Stimulated activated CD8-positive, alpha-beta memory T cell treated with anti-CD3 and anti-CD28 coated beads, Interleukin-15, amount 100 ng/mL, for 1 hour (primary cell): ENCODE data around the gene WTIP.
"Not testable (repeated sequence)": the region's sequence is repeated elsewhere in the genome, so short reads cannot be mapped to it uniquely, and the experiment has no call there.

ENCODE experiments used
- DNase-seq: peaks from one replicate; pipeline ENCODE4 v3.0.0-alpha.2; 2020; ENCODE audit warnings: low read depth

Gene WTIP

DNA sequence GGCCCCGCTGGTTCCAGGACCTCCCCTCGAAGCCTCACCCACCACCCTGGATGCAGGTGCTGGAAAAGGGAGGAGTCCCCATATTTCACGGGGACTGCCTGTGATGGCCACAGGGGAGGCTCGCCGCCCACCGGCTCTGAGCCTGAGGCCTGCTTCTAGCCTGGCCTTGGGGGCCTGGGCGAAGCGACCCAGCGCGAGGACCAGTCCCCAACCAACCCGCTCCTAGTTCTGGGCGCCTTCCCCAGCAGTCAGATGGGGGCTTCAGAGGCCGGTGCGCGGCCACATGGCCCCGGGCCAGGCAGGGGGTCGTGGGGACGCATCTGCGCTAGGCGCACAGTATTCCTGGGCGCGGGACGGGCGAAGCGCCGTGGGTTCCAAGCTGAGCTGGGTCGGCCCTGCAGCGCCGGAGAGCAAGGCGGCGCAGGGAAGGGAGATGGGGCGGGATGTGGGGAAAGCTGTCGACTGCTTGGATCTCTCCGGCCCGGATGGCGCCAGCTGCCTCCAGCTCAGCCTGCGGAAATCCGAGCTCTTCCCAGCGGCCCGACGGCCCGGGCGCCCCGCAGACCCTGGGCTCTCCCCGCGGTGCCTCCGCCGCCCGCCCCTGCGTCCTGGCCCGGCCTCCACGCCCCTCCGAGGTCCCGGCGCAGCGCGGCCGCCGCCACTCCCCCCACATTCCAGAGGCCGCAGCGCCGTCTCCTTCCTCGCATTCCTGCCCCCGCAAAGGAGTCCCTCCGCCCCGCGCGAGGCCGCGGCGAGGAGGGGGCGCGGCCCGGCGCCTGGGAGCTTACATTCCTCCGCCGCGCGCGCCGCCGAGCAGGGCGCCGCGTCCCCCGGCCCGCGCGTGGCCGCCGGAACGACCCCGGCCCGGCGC lies at the start of gene WTIP:
WTIP (plus strand) TSS at position 788 of the 871 bp plus-strand sequence. CDS start 217 bp downstream, outside the sequence.
- no peak for DNase-seq

DNA sequence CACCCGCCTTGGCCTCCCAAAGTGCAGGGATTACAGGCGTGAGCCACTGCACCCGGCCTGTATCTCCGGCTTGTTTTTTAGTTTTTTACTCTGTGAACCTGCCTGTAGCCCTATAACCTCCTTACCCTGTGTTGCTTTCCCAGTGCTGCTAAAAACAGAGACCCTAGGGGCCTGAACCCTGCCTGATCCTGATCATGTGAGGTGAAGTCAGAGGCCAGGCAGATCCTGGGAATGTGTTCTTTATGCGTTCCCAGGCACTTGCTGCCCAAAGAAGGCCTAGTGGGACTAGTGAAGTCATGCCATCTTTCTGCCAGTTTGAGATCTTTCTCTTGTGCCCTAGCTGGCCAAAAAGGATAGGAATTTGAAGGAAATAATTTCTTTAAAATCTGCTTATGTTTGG lies 48.8 kb upstream of the WTIP start:
- DNase-seq = no peak

DNA sequence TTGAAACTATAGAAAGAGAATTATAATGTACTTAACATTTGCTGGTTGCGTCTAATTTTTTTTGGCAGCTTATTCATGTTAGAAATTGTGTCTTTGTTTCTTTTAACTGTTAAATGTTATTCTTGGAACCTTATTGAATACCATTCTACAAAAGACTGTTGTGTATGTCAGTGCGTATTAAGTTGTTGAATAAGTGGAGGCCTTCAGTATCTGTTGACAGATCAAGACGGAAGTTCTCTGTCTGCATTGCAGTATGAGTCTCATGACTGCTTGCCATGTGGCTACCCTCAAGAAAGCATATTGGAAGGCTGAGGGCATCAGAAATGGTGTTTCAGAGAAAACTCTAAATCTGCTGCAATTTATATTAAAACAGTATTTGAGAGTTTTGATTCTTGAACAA lies 44.8 kb upstream of the WTIP start:
- no peak for DNase-seq

DNA sequence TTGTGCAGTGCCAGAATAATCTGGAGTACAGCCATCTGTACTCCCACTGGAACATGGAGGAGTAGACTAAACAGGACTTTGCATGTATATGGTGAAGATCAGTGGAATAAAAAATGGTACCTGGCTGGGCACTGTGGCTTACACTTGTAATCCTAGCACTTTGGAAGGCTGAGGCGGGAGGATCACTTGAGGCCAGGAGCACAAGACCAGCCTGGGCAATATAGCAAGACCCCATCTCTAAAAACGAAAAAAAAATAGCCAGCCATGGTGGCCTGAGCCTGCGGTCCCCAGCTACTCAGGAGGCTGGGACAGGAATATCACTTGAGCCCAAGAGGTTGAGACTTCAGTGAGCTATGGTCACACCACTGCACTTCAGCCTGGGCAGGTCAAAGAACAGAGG lies 33.4 kb upstream of the WTIP start:
- DNase-seq = no peak

DNA sequence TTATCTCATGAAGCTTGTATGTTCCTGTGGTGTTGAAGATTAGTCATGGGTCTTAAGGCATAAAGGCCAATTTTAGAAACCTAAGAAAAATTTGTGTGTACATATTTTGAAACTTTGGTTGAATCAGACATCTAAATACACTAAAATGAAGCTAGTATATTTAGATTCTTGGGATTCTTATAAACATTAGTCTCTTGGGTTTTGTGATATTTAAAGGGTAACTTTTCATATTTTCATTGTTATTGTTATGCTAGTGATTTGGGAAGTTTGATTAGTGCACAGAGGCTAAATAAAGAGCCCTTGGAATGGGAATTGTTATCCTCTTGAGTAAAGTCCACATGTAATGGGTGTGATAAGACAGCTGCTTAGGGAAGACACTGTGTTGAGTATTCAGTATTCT lies 28.8 kb upstream of the WTIP start:
- DNase-seq = no peak

DNA sequence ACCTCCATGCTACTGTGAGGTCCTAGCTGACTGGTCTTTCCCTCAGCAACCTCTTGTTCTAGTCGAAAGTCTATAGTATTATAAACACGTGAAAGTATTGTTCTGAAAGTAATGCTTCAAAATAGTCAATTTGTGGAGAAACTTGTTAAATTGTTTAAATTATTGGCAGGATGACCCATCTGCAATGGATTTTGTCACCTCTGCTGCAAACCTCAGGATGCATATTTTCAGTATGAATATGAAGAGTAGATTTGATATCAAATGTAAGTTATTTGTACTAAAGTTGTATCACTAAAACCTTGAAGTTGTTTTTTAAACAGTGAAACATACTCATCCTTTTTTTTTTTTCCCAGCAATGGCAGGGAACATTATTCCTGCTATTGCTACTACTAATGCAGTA lies 27.5 kb upstream of the WTIP start:
- DNase-seq = no peak

DNA sequence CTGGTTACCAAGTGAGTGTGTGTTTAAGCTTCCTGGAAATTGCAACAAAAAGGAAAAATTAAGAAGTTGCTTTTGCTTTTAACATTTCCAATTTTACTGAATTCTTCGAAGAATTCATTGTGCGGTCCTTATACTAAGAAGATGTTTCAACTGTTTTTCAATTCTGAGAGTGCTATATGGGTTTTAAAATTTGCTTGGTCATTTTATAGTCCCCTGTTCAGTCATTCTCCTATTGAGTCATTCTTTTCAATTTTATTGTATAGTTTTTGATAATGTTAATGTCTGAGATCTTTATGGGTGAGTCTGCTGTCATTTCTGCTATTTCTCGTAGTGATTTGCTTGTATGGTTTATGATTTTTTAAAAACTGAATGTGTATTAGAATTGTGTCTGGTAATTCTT lies 26.9 kb upstream of the WTIP start:
- no peak for DNase-seq

DNA sequence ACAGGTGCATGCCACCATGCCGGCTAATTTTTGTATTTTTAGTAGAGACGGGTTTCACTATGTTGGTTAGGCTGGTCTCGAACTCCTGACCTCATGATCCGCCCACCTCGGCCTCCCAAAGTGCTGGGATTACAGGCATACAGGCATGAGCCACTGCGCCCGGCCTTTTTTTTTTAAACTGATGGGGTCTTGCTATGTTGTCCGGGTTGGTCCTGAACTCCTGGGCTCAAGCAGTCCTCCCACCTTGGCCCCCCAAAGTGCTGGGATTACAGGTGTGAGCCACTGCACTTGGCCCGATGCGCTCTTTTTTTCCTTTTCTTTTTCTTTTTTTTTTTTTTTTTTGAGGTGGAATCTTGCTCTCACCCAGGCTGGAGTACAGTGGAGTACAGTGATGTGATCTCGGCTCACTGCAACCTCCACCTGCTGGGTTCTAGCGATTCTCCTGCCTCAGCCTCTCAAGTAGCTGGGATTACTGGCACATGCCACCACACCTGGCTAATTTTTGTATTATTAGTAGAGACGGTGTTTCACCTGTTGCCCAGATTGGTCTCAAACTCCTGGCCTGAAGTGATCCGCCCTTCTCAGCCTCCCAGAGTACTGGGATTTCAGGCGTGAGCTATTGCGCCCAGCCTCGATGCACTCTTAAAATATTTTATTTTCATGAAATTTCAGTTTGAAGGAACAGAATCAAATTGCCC lies 25.6 kb upstream of the WTIP start:
- not testable (repeated sequence) for DNase-seq

DNA sequence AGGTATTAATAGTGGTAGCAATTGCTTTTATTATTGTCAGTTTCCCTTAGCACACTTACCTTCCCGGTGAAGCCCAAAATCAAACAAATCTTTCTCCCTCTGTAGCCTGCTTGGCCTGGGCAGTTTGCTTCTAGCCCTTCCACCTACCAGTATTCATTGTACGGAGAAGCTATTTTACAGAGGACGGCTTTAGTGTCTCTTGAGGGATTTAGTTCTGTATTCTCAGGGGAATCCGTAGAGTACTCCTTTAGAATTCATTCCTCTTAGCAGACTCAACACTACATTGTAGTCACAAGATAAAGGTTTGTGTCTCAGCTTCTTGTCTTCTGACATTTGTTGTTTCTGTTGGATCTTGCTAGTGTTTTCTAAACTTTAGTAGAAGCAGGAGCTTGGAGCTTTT lies 24.1 kb upstream of the WTIP start:
- DNase-seq = no peak

DNA sequence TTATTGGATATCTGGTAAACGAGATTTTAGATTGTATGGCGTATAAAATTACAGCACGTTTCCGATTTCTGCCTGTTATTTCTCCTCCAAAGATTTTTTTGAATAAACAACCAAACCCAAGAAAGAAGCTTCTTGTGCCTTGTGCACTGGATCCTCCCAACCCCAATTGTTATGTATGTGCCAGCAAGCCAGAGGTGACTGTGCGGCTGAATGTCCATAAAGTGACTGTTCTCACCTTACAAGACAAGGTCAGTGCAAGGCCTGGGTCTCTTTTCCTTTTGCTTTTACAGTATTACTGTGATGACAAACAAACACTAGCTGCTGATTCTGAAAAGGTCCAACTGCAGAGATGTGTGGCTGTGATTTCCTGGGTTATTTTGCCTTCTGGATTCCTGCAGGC lies 22.9 kb upstream of the WTIP start:
- no peak for DNase-seq

DNA sequence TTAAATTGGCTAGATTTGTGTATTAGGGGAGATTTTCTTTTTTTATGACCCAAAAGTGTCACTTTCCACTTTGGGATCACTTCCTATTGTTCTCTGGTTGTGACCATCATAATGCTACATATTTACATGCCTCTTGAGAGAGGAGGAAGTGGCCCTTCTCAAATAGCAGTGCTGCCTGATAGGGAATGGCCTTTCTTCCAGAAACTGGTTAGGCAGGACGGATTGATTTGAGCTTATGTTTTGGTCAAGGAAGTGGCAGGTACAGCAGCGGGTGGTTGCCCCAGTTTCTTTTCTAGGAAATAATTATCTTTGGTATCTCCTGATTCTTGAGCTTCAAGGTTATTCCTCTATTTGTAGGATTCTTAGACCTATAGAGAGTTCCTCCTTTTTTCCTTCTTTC lies 21.9 kb upstream of the WTIP start:
- DNase-seq = no peak

DNA sequence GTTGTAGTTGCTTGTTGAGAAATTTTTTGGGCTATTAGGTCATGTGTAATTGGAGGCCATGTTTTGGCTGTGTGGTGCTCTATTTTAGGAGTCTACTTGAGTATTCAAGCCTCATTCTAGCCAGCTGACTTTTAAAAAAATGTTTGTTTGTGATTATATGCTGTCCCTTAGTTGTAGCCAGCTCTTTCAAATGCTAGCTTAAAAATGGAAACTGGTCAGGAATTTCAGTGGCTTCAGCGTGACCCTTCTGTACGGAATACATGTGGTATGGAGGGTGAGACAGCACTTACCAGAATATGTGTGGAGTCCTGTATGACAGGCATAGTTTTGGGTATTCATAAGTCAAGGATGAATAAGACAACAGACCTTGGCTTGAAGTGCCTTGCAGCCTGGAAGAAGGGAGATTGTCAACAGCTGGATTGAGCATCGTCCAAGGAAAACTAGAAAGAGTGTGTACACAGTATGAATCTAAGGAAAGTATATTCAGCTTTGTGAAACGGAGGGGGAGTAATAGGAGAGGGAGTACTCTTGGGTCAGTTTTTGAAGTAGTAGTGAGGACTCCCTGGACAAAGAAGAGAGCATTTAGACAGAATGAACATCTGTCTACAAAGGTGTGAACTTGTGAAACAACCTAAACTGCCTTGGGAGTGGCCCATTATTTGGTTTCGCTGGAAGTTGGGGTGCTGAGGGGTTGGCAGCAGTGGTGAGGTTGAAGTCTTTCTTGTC lies 20.0 kb upstream of the WTIP start:
- DNase-seq = no peak

DNA sequence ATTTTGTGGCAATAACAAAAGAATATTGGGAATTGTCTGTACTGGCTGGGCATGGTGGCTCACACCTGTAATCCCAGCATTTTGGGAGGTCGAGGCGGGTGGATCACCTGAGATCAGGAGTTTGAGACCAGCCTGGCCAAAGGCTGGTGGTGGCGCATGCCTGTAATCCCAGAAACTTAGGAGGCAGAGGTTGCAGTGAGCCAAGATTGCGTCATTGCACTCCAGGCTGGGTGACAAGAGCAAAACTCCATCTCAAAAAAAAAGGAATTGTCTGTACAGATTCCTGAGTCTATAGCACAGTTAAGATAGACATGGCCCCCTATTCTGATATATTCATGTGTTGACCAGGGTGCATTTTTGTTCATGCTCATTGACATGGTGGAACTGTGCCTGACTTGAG lies 16.8 kb upstream of the WTIP start:
- DNase-seq = not testable (repeated sequence)

DNA sequence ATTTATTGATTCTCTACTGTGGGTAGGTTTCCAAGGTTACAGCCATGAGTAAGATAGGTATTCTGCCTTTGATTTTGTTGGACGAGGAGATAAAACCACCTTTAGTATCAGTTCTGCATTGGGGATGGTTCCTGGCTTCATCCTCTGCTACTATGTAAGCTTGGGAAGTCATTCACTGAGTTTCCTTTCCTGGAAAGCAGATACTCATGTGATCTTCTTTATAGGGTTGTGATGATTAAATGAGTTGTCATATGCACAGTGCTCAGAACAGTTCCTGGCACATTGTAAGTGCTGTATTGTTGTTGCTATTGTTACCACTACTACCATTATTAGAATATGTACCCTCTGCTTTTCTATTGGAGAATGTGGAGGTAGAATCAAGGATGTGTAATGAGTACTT lies 13.1 kb upstream of the WTIP start:
- no peak for DNase-seq

DNA sequence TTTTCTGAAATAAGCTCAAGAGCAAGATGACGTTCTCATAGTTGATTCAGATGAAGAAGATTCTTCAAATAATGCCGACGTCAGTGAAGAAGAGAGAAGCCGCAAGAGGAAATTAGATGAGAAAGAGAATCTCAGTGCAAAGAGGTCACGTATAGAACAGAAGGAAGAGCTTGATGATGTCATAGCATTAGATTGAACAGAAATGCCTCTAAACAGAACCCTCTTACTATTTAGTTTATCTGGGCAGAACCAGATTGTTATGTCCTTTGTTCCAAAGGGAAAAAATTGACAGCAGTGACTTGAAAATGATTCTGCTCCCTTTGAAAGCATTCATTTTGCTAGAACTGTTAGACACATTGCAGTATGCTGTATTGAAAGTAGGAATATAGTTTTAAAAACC lies 12.5 kb upstream of the WTIP start:
- not testable (repeated sequence) for DNase-seq

DNA sequence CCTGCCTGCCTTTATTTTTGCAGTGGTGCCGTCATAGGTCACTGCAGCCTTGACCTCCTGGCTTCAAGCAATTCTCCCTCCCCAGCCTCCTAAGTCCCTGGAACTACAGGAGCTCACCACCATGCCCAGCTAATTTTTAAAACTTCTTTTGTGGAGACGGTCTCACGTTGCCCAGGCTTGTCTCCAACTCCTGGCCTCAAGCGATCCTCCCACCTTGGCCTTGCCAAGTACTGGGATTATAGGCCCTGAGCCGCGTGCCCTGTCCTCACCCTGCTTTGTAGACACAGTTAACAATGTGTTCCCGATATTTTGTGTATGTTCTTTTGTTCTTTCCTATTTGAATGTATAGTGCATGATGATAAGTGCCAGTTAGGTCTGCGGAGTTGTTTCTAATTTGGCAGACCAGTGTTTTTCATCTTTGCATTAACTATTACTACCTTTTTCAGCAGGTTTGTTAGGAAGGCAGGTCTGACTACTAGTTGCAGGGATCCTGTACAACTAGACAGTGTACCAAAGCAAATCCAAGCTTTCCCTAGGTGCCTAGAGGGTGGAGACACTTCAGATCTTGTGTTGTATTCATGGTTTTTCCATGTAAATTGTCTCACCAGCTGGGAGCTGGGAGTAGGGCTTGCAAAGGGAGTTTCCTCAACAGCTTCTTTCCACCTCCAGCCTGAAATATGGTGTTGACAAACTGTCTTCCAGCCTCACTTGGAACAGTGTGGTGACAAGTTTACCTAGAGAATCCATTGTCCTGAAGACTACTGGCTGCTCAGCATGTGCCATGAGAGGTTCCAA lies 9.5 kb upstream of the WTIP start:
- DNase-seq = no peak

DNA sequence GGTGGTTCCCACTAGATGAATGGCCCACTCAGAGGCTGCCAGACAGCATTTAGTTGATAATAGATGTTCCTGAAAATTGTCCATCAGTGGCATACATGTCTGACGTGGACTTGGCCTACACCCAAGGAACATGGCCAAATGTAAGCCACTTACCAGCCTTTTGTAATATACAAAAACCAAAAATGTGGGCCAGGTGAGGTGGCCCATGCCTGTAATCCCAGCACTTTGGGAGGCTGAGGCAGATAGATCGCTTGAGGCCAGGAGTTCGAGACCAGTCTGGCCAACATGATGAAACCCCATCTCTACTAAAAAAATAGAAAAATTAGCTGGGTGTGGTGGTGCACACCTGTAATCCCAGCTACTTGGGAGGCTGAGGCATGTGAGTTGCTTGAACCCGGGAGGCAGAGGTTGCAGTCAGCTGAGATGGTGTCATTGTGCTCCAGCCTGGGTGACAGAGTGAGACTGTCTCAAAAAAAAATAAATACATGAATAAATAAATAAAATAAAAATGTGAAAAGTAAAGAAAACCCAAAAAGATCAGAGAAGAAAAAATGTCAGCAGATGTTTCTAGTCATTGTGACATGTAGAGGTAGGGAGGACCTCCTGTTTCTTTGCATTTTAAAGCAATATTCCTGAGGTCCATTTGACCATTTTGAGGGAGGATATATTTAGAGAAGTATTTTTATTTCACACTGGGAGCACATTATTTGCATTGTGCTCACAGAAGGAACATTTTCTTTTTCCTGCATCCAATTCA lies 7.1 kb upstream of the WTIP start:
- DNase-seq = no peak

DNA sequence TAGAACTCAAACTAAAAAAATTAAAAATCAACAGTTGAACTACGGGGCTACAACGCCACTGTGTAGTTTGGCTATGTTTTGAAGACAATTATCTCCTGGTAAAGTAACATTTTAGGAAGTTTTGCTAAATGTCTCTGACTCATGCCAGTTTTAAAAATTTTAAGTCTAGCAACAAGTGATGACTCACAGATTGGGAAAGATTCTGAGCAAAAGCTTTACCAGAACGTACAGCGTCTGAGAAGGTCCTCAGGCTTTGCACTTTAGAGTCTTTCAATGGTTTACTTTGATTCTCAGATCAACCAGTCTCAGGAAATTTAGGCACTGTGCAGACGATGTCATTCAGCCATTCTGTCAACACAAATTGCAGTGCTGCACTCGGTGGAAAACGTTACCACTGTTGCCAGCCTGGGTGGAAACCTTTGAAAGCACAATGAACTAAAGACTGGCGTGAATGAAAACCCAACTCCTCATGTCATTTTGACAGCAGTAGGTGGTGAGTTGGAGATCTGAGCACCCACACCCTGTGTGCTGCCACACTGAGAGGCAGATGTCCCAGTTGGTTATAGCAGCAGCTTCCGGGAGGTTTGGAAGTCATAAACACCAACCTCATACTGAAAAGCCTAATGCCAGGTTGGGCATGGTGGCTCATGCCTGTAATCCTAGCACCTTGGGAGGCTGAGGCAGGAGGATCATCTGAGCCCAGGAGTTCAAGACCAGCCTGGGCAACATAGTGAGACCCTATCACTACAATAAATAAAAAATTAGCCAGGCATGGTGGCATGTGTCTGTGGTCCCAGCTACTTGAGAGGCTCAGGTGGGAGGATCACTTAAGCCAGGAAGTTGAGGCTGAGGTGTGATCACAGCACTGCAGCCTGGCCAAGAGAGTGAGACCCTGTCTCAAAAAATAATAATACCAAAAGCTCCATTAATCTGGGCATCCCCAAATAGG lies 6.3 kb upstream of the WTIP start:
- no peak for DNase-seq

DNA sequence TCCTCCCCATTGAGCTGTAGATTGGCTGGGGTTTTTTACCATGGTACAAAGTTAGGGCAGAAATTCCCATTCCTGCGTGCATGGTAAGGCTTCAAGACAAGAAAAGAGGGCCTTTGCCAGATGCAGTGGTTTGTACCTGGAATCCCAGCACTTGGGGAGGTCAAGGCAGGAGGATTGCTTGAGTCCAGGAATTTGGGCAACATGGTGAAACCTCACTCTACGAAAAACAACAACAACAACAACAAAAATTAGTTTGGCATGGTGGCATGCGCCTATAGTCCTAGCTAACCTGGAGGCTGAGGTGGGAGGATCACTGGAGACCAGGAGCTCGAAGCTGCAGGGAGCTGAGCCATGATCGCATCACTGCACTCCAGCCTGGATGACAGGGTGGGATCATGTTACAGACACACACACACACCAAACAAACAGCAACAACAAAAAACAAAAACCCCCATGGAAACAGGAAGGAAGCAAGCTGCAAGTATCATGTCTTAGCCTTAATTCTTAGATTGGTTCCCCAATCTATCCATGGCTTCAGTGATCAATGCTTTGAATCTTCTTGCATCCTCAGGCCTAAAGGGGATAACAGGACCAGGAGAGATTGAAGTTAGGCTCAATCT lies 5.5 kb upstream of the WTIP start:
- DNase-seq = no peak

DNA sequence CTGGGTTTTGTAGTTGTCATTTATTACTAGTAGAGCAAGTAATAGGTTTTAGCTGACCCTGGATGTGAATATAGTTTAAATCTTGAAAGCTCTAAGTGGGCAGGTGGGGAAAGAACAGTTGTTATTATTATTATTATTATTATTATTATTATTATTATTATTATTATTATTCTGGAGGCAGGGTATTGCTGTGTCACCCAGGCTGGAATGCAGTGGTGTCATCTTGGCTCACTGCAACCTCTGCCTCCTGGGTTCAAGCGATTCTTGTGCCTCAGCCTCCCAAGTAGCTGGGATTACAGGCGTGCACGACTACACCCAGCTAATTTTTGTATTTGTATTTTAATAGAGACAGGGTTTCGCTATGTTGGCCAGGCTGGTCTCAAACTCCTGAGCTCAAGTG lies 3.1 kb upstream of the WTIP start:
- DNase-seq = not testable (repeated sequence)
